Fibroblast of villous mesenchyme (primary cell): ENCODE results near the gene CD9. TPM values are rescaled to one million over a fixed set of nuclear protein-coding genes. Genes with fewer than 3 reads are reported as not detected.
A peak's percentile ranks its signal among the peaks of the same experiment; 100 is the strongest.

Source experiments
- DNase-seq: peaks from one replicate; pipeline ENCODE4 v3.0.0-alpha.2; 2010; ENCODE audit warnings: low read depth
- H3K4me3 ChIP-seq: 2 replicates; pipeline ENCODE4 v1.5.1; 2011; ENCODE audit warnings: low read depth, mild to moderate bottlenecking, low read length
- CTCF ChIP-seq: IDR thresholded peaks from 2 replicates; pipeline ENCODE4 v1.5.1; 2012; ENCODE audit warnings: low read depth, mild to moderate bottlenecking, low read length; ENCODE audit not compliant: insufficient read depth
- total RNA-seq: library from RNA; depleted of rRNA; stranded (reverse); fragments of >200 nt; gene quantifications from 2 replicates; pipeline ENCODE4 v1.2.3, GENCODE V29; 2012

CD9 gene
- total RNA-seq, 1 donor, result 209 TPM

- no peak for TF ChIP-seq CTCF
- H3K4me3 ChIP-seq, result no peak overlapping the region
- peak; percentile 87 for DNase-seq
Measured at GRCh38 chr12:6161124-6161882, 38.9 kb upstream of the CD9 start.

GRCh38 chr12:6163416-6164060 is 36.7 kb upstream of the CD9 start:
- DNase-seq, result no peak
- H3K4me3 ChIP-seq, result no peak overlapping the region
- TF ChIP-seq CTCF, result no peak

GRCh38 chr12:6165395-6165794 is 34.8 kb upstream of the CD9 start:
- DNase-seq, result no peak
- TF ChIP-seq CTCF, result no peak
- no peak overlapping the region for H3K4me3 ChIP-seq

GRCh38 chr12:6166808-6167207 is 33.4 kb upstream of the CD9 start:
- DNase-seq, result no peak
- no peak for TF ChIP-seq CTCF
- H3K4me3 ChIP-seq, result no peak overlapping the region

- H3K4me3 ChIP-seq, result no peak overlapping the region
- TF ChIP-seq CTCF, result no peak
- peak; percentile 95 for DNase-seq
Measured at GRCh38 chr12:6167327-6168280, 32.6 kb upstream of the CD9 start.

- no peak for DNase-seq
- H3K4me3 ChIP-seq, result no peak overlapping the region
- no peak for TF ChIP-seq CTCF
Measured at GRCh38 chr12:6171409-6172015, 28.7 kb upstream of the CD9 start.
